Right ventricle myocardium inferior (tissue), 1 donor: Measurements from ENCODE around the gene TSLP. TPM values are rescaled to one million over a fixed set of nuclear protein-coding genes. Genes with fewer than 3 reads are reported as not detected.

Experiments
- ATAC-seq: fragments of 200-7000 bp; cut with Tn5 transposase; one replicate; pipeline ENCODE4 v1.9.1; 2020; ENCODE audit warnings: mild to moderate bottlenecking, moderate library complexity
- DNase-seq: peaks from one replicate; pipeline ENCODE4 v3.0.0; 2021; ENCODE audit errors: missing footprints
- intact Hi-C: fragments of 100-400 bp; cut with DNase I; formaldehyde crosslinking; loops from one replicate; pipeline ENCODE4 v1.11.0; 2022
- total RNA-seq: library from RNA; stranded (reverse); fragmentation: NEBNext Ultra II Directional; extraction: Animal tissue kit (Norgen Biotek cat#: 25700); gene quantifications from one replicate; pipeline ENCODE4 v1.2.1, GENCODE V29; 2021
- donor health status: DM: no; HTN: yes; CAD: no; lungs with severe emphysema.

Gene TSLP
- total RNA-seq, 1 donor from 2014 or later, result 6.0 TPM

DNA sequence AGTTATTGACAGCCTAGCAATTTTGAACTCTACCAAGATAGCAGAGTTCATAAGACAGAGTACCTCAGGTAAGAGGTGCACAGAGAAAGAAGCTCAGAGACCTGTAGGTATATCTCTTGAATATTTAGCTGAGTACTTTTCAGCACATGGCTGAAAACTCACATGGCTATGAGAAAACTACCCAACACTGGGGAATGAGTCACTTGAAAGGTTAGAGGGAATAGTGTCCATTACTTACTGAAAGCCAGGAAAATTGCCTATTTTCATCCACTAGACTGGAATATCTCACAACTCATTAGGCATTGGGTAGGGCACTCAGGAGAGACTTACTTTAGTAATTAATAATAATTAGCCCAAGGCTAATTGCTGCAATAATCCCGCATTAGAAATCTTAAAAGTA lies 8.3 kb downstream of the TSLP start:
- no peak for ATAC-seq
- intact Hi-C loops, result loop anchor here (10.0 kb wide), 1 partner anchor 165 kb away; no protein-coding TSS in a partner anchor
- DNase-seq, result no peak

DNA sequence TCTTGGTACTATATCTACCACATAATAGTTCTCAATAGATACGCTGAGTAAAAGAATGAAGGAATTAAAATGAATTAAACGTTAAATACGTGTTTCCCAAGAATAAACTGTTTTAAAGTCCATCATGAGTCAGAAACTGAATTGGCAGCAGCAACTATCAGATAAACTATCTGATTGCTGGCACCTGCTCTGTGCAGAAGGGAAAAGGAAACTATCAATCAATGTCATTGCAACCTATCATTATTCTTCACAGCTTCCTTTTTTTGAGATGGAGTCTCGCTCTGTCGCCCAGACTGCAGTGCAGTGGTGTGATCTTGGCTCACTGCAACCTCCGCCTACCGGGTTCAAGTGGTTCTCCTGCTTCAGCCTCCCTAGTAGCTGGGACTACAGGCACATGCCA lies 11.8 kb downstream of the TSLP start:
- intact Hi-C loops, result no loop called here
- ATAC-seq, result no peak
- no peak for DNase-seq

DNA sequence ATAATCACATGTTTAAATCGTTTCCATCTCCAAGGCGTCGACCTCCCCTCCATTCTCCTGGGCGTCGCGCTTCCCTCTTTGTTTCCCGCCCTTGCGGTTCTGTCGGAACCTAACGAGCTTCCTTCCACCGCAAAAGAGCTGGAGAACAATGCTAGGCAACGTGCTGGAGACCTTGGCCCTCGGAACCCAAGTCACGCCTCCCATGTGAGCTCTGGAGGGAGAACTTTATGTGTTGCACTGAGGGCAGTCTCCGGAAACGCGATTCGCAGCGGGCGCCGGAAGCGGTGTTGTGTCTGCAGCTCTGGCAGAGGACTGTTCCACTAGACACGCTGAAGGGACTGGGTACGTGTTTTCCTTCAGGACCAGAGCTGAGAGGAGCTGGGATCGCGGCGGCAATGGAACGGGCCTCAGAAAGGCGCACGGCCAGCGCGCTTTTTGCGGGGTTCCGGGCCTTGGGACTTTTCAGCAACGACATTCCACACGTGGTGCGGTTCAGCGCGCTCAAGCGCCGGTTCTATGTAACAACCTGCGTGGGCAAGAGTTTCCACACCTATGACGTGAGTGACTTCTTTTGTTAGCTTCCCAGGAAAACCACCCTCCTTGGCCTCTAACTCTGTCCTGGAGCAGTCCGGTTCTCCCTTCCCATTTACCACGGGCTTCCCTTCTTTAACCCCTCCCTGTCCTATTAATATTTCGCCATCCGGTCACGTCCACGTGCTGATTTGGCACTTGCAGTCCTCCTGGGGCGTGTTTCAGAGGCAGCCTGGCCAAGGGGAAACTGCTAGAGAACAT lies 20.7 kb downstream of the TSLP start, which contains the start of gene WDR36:
Gene WDR36 (plus strand): TSS at position 287 of the 792 bp plus-strand sequence. CDS start 109 bp downstream, at position 396.
- intact Hi-C loops, result loop anchor here (10.0 kb wide), 1 partner anchor 337 kb away; no protein-coding TSS in a partner anchor

DNA sequence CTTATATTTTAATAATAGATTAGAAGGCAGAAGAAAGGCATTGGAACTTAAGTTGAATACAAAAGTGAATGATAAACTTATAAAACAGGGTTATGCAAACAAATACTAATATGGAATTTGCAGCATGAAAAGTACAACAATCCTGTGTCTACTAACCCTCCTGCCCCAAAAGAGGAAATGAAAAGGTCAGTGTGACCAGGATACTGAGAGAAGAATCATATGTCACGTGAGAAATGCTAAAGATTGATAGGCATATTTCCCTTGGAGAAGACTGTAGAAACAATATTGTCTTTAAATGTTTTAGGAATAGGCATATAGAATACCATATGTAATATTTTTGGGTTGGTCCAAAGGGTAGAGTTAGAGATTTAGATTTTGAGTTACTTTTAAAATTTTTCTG lies 24.5 kb downstream of the TSLP start:
- intact Hi-C loops, result loop anchor here (10.0 kb wide), 1 partner anchor 341 kb away; no protein-coding TSS in a partner anchor
- DNase-seq (no peak), ATAC-seq (no peak)

More for the DNA sequence above, 20.7 kb downstream of the TSLP start, which contains the start of gene WDR36:
- ATAC-seq (peak; percentile 99), DNase-seq (peak; percentile 94)

DNA sequence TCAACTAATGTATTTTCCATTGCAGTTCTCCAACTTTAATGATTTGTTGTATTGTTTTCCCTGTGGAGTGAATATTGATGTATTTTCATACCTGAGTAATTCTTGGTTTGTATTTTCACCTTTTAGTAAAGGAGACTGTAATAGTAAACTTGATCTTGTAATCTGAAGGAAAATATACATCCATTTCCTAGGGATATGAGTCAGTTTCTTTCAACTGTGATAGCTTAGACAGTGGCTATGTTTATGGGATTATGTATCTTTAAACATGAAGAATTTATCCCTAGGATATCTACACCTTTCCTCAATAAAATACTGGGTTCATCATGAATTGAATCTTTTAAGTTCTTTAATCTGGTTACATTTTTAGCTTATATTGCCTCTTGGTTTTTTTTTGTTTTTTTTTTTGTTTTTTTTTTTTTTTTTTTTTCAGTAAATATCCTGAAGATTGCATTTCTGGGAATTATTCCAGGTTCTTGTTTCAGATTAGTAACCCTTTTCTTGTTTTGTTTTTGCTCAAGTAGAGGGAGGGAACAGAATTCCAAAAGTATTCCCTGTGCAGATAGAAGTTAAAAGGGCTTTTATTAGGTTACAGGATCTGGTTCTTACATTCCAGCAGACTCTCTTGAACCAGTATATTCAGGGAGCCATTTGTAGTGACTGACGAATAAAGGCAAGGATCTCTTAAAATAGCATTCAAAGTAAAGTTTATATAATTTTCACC lies 27.7 kb downstream of the TSLP start:
- intact Hi-C loops, result loop anchor here (10.0 kb wide), 1 partner anchor 344 kb away; no protein-coding TSS in a partner anchor

DNA sequence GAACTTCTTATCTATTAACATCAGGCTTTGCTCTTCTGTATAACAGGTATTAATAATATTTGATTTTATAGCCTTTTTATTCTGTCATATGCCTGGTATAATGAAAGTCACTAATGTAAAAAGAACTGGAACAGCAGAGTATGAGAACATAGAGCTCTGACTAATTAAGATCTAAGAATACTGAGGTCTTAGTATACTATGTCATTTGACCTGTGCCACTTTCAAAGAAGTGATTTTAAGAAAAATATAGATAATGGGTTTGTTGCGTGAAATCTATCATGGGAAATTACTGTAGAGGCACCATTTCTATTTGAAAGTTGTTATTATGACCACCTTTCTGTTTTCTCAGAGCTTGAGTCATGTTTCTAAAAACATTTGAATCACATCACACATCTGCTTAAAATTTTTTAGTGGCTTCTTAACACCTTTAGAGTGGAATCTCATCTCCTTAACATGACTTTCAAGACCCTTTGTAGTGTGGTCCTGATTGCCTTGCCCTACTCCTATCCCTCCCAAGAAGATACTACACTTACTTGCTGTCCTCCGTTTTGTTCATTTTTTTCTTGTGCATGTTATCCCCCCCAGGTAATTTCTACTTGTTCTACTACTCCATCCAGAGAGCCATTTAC lies 34.9 kb downstream of the TSLP start:
- ATAC-seq (no peak), DNase-seq (no peak)
- intact Hi-C loops, result no loop called here

More for the DNA sequence above, 27.7 kb downstream of the TSLP start:
- no peak for DNase-seq
- no peak for ATAC-seq

DNA sequence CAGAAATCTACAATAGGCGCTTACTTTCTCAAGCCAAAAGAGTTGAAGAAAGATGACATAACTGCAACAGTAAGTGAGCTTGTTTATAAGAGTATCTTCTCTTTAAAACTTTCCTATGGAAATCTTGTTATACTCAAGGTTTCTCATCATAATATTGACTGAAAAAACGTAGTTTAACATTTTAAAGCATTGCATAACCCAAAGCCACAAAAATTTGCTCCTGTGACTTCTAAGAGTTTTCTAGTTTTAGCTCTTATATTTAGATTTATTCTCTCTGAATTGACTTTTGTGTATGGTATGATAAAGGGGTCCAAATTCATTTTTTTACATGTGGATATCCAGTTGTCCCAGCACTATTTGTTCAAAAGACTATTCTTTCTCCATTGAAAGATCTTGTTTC lies 35.9 kb downstream of the TSLP start:
- intact Hi-C loops, result no loop called here
- ATAC-seq, result no peak
- no peak for DNase-seq

DNA sequence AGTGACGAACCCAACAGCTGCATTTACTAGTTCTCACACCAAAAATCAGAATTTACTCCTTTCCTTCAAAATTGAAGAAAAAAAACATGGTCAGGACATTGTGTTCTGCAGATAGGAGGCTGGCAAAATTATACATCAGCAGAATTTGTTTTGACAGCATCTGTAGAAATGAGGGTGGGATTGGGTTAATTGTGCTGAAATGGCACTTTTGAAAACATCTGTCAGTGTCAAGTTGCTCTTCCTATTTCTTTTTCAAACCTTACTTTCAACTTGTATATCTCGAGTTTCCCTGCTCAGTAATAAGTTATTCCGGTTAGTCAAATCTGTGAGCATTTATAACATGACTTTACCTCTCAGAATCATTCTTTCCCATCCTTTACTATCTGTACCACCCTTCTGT lies 40.4 kb downstream of the TSLP start:
- DNase-seq (no peak), ATAC-seq (no peak)
- intact Hi-C loops, result no loop called here

DNA sequence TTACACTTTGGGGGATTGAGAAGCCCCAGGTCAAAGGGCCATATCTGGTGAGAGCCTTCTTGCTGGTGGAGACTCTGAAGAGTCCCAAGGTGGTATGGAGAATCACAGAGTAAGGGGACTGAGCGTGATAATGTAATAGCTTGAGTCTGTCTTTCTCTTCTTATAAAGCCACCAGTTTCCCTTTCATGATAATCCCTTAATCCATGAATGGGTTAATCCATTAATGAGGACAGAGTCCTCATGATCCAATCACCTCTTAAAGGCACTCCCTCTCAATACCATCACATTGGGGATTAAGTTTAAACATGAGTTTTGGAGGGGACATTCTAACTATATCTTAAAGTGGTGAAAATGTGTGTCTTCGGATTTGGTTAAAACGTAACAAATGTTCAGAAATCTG lies 42.2 kb downstream of the TSLP start:
- ATAC-seq, result no peak

DNA sequence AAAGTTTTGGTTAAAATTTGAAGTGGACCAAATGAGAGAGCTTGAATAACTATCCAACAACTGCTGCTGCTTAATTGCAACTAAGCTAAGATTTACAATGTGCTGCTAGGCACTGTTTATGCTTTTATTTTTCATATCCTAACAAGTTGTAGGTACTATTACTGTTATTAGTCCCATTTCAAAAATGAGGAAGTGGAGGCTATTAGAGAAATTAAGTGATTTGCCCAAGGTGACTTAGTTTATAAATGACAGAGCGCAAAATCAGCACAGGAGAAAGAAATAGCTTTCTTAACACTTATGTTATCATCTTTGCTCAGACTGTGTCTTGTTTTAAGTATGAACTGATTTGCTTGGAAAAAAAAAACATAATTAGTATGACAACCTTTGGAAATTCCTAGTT lies 43.7 kb downstream of the TSLP start:
- intact Hi-C loops, result no loop called here
- ATAC-seq (no peak), DNase-seq (no peak)

More for the DNA sequence above, 42.2 kb downstream of the TSLP start:
- no peak for DNase-seq
- intact Hi-C loops, result no loop called here

DNA sequence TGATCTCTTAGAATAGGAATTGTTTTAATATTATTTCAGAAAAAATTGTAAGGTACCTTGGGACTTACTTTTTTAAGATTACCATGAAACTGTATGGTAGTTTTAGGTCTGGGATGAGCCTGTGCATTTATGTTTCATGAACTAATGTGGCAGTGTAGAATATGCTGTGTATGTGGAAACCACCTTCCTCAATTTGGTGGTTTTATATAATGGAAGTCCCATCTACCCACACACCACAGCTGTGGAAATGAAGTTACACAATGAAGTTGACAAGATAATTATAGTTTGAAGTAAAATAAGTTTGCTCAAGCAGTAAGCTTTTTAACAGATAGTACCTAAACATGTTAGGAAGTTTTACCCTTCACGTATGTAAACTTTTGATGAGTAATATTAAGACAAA lies 45.0 kb downstream of the TSLP start:
- no peak for DNase-seq
- intact Hi-C loops, result no loop called here
- peak; percentile 62 for ATAC-seq

DNA sequence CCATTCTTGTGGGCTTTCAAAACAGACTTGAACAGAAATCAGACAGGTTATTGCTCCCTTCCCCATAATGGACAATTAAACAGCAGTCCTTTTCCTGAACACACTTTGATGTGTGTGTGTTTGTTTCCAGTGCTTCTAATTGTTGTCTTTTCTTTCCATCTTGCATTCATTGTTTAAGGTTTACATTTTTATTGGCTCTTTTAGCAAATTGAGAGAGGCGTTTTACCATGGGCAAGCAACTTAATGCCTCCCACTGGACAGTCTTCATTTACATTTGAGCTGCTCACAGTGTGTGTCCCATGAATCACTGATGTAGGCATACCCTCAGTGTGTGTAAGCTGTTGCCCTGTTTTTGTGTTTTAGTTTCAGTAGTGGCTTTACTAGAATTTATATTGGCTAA lies 45.6 kb downstream of the TSLP start:
- no peak for DNase-seq
- ATAC-seq, result no peak
- intact Hi-C loops, result no loop called here

DNA sequence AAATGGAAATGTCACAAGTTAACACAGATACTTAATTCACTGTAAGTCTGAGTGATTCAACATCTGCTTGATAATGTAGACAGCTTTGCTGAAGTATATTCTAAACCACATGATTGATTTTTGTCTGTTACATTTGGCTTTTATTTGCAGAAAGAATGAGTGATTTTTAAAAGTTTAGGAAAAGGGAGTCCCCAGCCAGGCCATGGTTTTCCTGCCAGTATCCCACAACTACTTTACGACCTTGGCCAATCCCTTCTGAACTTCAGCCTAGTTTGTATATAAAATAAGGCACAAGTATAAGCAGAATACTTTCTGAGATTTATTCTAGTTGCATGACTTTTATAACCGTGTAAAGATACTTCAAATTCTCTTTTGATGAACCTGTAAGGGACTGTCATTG lies 47.7 kb downstream of the TSLP start:
- intact Hi-C loops, result no loop called here
- DNase-seq, result no peak
- ATAC-seq, result no peak

DNA sequence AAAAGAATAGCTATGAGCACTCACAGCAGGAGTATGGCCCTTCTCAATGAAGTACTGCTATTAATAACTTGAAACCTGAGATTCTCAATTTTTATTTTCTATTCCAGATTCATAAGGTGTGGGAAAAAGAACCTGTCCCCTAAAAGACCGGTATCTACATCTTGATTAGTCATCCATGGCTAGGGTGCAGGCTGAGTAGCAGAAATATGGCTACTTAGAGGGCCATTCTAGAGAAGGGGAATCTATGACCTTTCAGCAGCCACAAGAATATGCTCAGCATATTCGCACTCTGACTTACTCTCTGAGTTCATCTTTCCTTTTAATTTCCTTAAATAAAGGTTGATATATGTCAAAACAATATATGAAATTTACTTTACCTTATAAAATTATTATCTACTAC lies 48.3 kb downstream of the TSLP start:
- ATAC-seq (no peak), DNase-seq (no peak)
- intact Hi-C loops, result no loop called here

DNA sequence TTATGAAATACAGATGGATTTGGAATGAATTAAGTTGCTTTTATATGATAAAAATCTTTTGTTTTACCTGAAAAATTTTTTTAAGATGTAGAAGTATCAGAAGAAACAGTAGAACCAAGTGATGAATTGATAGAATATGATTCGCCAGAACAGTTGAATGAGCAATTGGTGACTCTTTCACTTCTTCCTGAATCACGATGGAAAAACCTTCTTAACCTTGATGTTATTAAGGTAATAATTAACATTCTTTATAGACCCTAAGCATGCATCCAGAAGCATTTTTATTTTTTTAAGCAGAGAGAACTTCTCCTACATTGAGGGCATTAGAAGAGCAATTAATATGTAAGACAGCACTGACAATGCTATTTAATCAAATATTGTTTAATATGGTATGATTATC lies 49.4 kb downstream of the TSLP start:
- no peak for DNase-seq
- ATAC-seq, result no peak
- intact Hi-C loops, result no loop called here

DNA sequence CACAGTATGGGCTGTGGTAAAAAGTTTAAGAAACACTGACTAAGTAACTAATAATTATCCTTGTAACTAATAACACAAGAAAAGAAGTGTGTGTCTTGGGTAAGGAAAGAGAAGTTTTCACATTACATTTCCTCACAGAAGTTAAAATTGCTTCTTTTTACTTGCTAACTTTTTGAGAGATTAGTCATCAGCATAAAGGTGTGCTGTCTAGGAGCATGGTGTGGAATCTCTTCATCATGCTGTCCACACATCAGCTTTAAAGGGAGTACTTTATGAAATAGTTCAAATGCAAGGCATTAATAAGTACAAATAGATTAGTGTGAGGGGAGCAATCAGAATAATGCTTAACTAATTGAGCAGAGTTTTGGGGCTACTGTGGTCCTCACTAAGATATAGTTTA lies 50.4 kb downstream of the TSLP start:
- no peak for DNase-seq
- ATAC-seq, result no peak
- intact Hi-C loops, result no loop called here

DNA sequence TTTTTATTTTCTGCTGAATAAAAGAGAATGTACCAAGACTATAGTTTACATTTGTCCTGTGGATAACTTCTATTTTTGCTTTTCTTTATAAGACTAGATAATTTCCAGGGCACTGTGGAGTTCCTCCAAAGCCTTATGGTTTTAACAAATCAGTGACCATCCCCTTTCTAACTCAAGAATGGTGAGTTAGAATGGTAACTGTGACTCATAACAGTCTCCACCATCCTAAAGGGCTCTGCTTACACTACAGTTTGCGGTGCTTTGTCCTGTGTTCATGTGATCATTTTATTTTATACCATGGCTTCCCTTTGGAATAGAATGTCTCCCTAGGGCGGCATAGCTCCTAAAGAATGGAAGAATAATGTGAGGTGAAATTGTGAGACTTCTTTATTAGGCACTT lies 50.9 kb downstream of the TSLP start:
- intact Hi-C loops, result no loop called here
- DNase-seq (no peak), ATAC-seq (no peak)

DNA sequence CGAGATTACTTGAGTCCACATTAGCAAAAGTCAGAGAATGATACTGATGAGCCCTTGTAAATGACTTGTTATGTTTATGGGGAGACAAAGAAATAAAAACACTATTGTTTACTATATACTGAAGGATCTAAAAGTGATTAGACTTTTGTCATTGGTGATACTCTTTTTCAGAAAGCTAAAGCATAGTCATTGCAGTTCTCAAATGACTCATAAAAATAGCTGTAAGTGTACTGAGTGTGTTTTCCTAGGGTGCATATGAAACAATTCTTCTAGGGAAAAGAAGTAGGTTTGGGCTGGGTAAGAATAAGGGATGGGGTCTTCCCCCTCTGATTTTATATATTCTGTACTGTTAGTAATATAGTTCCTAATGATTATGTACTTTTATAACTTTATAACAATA lies 53.3 kb downstream of the TSLP start:
- intact Hi-C loops, result no loop called here

DNA sequence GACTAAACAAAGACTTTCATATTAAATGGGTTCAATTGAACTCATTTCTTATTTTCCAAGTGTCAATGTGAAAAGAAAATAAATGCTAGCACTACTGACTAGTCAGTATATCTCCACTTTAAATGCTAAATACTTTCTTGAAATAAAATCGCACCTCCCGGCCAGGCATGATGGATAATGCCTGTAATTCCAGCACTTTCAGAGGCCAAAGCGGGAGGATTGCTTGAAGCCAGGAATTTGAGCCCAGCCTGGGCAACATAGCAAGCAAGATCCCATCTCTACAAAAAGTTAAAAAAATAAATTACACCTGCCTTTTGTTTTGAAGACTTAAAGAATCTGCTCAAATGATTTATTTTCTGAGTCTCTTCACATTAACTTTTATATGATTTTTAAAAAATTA lies 55.4 kb downstream of the TSLP start:
- no peak for DNase-seq
- ATAC-seq, result no peak
- intact Hi-C loops, result no loop called here

More for the DNA sequence above, 53.3 kb downstream of the TSLP start:
- DNase-seq, result no peak
- ATAC-seq, result no peak
